ENCODE measurements around the gene ITPR1.

The ITPR1 gene

DNA sequence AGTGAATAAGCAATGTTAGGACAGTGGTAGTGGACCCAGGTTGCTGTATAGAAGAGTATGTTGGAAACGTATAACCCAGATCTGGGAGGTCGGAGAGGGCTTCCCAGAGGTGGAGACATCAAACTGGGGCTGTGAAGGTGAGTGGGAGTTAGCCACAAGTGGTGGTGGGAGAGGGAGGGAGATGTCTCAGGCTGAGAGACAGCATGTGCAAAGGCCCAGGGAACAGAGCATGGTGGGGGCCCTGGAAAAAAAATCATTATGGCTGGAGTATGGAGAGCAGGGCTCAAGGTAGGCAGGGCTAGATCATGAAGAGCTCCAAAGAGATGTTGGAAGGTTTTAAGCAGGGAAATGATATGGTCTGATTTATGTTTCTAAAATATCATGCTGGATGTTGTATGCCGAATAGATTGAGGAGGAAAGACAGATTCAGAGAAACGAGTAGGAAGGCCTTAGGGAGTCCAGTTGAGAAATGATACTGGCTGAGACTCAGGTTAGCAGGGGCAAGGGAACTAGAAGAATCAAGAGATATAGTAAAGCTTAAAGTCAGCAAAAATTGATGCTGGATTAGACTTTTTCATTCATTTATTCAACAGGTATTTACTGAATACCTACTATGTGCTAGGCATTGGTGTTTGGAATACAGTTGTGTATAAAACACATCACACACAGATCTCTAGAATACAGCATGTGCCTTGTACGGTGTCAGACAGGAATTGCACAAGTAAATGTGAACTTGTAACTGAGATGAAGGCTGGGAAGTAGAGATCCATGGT is 17.0 kb downstream of the ITPR1 start:
- DNase-seq (ENCODE audit: low spot score): no peak

DNA sequence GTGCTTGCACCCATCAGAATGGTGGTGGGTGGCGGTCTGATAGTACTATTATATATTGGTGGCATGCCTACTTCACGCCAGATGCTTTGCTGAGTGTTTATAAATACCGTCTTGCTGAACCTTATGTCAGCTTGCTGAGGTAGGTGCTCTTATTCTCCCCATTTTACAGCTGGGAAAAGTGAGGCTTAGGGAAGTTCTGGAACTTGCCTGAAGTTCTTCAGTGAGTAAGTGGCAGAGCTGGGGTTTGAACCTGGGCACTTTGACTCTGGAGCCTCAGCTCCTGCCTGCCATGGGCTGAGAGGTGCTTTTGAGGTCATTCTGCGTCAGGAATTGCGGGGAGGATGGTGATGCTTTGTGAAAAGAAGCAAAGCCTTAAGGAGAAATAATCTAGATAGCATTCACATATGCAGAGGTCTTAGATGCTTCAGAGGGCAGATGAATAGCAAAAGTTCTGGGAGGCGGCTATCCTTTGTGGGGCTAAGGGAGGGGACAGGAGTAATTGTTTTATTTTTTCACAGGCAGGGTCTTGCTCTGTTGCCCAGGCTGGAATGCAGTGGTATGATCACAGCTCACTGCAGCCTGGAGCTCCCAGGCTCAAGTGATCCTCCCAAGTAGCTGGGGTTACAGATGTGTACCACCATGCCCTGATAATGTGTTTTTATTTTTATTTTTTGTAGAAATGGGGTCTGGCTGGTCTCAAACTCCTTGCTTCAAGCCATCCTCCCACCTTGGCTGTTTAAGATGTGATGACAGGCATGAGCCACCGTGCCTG is 18.5 kb downstream of the ITPR1 start:
- no peak for DNase-seq (ENCODE audit: low spot score)

DNA sequence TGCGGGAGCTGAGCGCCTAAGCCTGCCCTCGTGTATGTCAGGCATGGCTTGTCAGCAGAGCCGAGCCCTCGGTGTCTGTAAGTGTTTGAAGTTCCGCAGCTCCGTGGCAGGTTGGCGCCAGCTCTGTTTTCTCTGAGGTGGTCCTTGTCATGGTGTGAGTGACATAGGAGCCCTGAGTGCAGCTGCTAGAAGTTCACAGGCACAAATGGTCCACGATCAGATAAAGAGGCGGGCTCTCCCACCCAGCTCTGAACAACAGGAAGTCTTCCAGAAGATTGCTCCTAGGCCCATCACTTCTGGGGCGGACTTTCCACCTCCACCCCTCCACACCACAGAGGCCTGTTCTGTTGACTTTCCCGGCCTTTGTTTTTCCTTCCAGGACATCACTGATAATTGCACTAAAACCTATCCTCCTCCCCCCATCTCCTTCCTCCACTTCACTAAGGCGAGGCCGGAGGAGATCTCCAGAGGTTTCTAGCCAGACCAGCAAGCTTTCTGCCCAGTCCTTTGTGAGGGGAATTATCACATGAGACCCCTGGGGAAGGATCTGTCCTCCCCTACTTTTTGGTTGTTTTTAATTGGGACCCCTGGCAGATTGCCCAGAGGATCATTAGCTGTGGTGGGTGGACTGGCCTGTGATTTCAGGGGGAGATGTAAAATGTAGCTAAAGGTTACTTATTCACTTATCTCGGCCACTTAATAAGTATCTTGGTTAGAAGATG is 19.9 kb downstream of the ITPR1 start:
- no peak for DNase-seq (ENCODE audit: low spot score)

DNA sequence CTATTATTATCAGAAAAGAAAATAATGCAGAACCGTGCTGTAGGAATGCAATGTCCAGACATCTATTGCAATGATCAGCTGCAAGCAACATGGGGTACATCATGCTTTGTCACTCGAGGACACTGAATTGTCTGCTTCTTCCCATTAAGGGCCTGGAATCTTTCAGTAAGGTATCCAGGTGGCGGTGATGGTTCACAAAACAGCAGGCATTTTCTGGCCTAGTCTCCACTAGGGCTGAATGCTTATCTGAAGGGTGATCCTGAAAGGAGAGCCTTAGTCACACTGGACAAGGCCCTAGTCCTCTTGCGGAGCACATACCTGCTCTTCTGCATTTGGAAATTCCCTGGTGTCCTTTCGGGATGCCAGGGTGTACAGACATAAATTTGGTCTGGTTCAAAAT is 21.2 kb downstream of the ITPR1 start:
- DNase-seq (ENCODE audit: low spot score): no peak

GRCh38 chr3:4514916-4515315 is 21.8 kb downstream of the ITPR1 start:
- DNase-seq (ENCODE audit: low spot score): no peak

- no peak for DNase-seq (ENCODE audit: low spot score)
These were observed 22.9 kb downstream of the ITPR1 start for GRCh38 chr3:4515916-4516579.

DNA sequence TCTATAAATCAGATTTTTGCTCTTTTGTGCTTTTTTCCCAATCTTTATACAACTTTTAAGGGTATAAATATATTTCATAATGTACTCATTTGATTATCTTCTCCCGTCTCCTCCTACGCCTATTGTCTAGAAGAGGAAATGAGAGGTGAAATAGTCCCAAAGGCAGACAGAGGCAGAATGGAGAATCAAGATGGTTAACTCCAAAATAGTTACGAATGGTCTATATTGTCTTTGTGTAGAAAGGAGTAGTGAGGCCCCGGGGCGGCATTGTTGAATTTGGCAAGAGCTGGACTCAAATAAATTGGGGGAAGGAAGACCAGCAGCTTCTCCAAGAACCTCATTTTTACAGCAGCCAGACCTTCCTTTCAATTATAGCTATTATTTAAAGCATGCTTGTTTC is 23.9 kb downstream of the ITPR1 start:
- DNase-seq (ENCODE audit: low spot score): no peak

- DNase-seq (ENCODE audit: low spot score): no peak
These were observed 24.6 kb downstream of the ITPR1 start for GRCh38 chr3:4517643-4518311.

GRCh38 chr3:4520033-4520816 is 27.1 kb downstream of the ITPR1 start:
- DNase-seq (ENCODE audit: low spot score): no peak

GRCh38 chr3:4522947-4523346 is 29.8 kb downstream of the ITPR1 start:
- no peak for DNase-seq (ENCODE audit: low spot score)

DNA sequence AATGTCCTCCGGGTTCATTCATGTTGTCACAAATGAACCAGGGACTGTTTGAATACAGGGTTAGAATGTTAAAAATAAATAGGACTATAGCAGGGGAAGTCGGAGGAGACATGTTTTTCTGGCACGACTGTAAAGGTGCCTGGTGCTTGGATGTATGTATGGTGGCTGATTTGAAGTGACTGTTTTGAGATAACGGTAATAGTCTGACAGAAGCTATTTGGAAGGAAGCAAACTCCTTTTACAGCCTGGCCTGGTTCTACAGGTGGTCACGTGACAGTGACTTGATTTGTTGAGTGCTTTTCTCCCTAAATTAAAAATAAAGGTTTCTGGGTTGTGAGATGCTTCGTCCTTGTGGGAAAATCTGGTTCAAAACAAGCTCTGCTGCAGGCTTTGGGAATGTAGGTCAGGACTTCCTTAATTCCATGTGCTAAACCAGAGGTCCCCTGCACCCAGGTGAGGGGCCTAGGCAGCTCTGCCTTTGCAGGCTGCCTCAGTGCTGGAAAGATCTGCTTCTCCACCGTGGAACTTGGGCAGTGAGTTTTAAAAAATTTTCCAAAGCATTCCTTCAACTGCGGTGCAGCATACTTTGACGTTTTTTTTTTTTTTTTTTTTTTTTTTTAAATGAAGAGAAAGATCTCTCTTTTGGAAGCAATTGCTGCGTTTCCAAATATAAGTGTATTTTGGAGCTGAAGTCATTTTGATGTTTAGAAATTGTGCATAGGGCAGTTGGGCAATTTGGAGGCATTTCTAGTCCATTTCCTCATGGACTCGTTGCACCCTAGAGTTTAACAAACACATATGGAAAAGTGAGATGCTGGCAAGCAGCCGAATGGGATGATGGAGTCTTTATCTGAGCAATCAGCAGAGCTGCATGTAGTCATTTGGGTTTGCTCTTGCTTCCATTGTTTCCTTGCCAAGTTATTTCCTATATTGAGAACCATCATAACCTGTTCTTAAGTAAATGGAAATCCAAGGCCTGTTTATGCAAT is 30.9 kb downstream of the ITPR1 start:
- DNase-seq (ENCODE audit: low spot score): no peak

GRCh38 chr3:4525560-4526223 is 32.5 kb downstream of the ITPR1 start:
- no peak for DNase-seq (ENCODE audit: low spot score)

- DNase-seq (ENCODE audit: low spot score): no peak
These were observed 35.2 kb downstream of the ITPR1 start for GRCh38 chr3:4528320-4528719.

- no peak for DNase-seq (ENCODE audit: low spot score)
These were observed 35.9 kb downstream of the ITPR1 start for GRCh38 chr3:4528819-4529600.

GRCh38 chr3:4529876-4530588 is 36.9 kb downstream of the ITPR1 start:
- no peak for DNase-seq (ENCODE audit: low spot score)

DNA sequence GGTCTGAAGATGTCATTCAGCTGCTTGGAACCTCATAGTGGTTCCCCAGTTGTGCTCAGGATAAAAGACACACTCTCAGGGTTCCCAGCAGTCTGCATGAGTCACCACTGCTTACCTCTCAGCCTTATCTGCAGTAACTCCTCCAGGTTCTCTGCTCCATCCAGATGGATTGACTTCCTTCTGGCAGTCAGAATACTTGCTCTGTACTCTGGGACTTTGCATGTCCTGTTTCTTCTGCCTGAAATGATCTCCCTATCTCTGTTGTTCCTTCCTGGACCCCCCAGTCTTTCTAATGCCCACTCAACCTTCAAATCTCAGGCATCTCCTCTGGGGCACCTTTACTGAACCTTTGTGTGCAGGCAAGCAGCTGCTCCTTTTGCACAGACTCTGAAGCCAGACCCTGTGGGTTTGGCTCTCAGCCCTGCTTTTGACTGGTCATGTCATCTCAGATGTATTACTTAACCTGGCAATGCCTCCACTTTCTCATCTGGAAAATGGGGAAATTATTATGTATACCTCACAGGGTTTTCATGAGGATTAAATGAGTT is 38.4 kb downstream of the ITPR1 start:
- no peak for DNase-seq (ENCODE audit: low spot score)

- no peak for DNase-seq (ENCODE audit: low spot score)
These were observed 39.5 kb downstream of the ITPR1 start for GRCh38 chr3:4532535-4533112.

Measured in NAMALWA (cell line).